Mammary epithelial cell (primary cell): ENCODE results near the gene GRIN2C.

Experiments used
- CTCF ChIP-seq, 2 donors: IDR thresholded peaks in 1 of 2; conservative IDR thresholded peaks in 1 of 2; 2 replicates each; pipeline ENCODE4 v1.5.1; 2011 to 2012; ENCODE audit warnings: inconsistent platforms in 2 of 2, low read length in 2 of 2, mild to moderate bottlenecking in 2 of 2, control low read depth in 1 of 2, low read depth in 1 of 2; ENCODE audit not compliant: insufficient read depth in 1 of 2; ENCODE audit errors: extremely low read depth in 1 of 2
- EZH2 ChIP-seq: IDR thresholded peaks from 2 replicates; pipeline ENCODE4 v1.6.1; 2012; ENCODE audit warnings: low read length, inconsistent platforms, borderline replicate concordance

- TF ChIP-seq CTCF (conservative IDR thresholded peaks at IDR 0.05 in 1 of 2, IDR thresholded peaks at IDR 0.05 in 1 of 2; ENCODE audit: extremely low read depth in 1 of 2, insufficient read depth in 1 of 2, low read depth in 1 of 2, low read length in 2 of 2) (no peak), EZH2 (no peak)
These were observed 10.8 kb upstream of the GRIN2C start for GRCh38 chr17:74870512-74870911.
